Activated CD8-positive, alpha-beta memory T cell treated with anti-CD3 and anti-CD28 coated beads, Interleukin-2, amount 10 ng/mL, durations not matched to agents 7 days and 5 days (primary cell): ENCODE results near the gene KDM2B. TPM values are rescaled to one million over a fixed set of nuclear protein-coding genes. Genes with fewer than 3 reads are reported as not detected.
A peak's percentile ranks its signal among the peaks of the same experiment; 100 is the strongest.

ENCODE experiments used
- ATAC-seq: fragments of 150-1000 bp; cut with Tn5 transposase; one replicate; pipeline ENCODE4 v1.10.0; 2021; ENCODE audit warnings: moderate library complexity
- CTCF ChIA-PET: fragments of 350-600 bp; sonication (Branson Sonifier 250); formaldehyde crosslinking; loops from one replicate; lab custom pipeline; 2021; ENCODE audit warnings: antibody characterized with exemption; lab: Charles Lee
- DNase-seq: peaks from one replicate; pipeline ENCODE4 v3.0.0-alpha.2; 2020
- H3K27ac Mint-ChIP-seq: one replicate; pipeline ENCODE4 v1.8.0; 2021; ENCODE audit warnings: mild to moderate bottlenecking, mixed read lengths
- H3K27me3 Mint-ChIP-seq: one replicate; pipeline ENCODE4 v1.8.0; 2021; ENCODE audit warnings: mixed read lengths
- H3K36me3 Mint-ChIP-seq: one replicate; pipeline ENCODE4 v1.8.0; 2021; ENCODE audit warnings: mild to moderate bottlenecking, mixed read lengths
- H3K4me1 Mint-ChIP-seq: one replicate; pipeline ENCODE4 v1.8.0; 2021; ENCODE audit warnings: mixed read lengths
- H3K4me3 Mint-ChIP-seq: one replicate; pipeline ENCODE4 v1.8.0; 2021; ENCODE audit warnings: mild to moderate bottlenecking, moderate library complexity, mixed read lengths
- H3K9me3 Mint-ChIP-seq: one replicate; pipeline ENCODE4 v1.8.0; 2022; ENCODE audit warnings: low read depth, mixed read lengths
- total RNA-seq, 2 experiments: library from RNA; stranded (reverse); gene quantifications; one replicate each; pipeline ENCODE4 v1.2.3, GENCODE V29; 2021

Gene KDM2B
- total RNA-seq, 2 experiments from 2014 or later = 63.8 to 64.8 TPM

- no peak overlapping the region for H3K27ac Mint-ChIP-seq
- no peaks in the 10 kb centered on the region for H3K9me3 Mint-ChIP-seq
- H3K4me3 Mint-ChIP-seq = peak overlapping the region; percentile 52
- CTCF ChIA-PET = interaction anchor here (0.9 to 1.2 kb wide), 2 partner anchors 9 to 32 kb away, joined by 3 read pairs; no protein-coding TSS in a partner anchor
- H3K36me3 Mint-ChIP-seq = peaks cover 6% of the 10 kb centered on the region
- DNase-seq (peak; percentile 91), ATAC-seq (peak; percentile 93)
- peaks cover 19% of the 10 kb centered on the region for H3K4me1 Mint-ChIP-seq
- H3K27me3 Mint-ChIP-seq = no peaks in the 10 kb centered on the region
Measured at GRCh38 chr12:121466794-121467637, 113.8 kb downstream of the KDM2B start.

- Mint-ChIP-seq H3K4me1 (peaks cover 25% of the 10 kb centered on the region), H3K36me3 (peaks cover 6% of the 10 kb centered on the region), H3K27me3 (no peaks in the 10 kb centered on the region), H3K9me3 (no peaks in the 10 kb centered on the region), H3K27ac (peak overlapping the region; percentile 91), H3K4me3 (peak overlapping the region; percentile 93)
- CTCF ChIA-PET = interaction anchor here (0.9 to 1.2 kb wide), 2 partner anchors 23 to 42 kb away, joined by 3 to 4 read pairs; no protein-coding TSS in a partner anchor
- peak; percentile 59 for DNase-seq
- peak; percentile 2 for ATAC-seq
Measured at GRCh38 chr12:121465921-121466793, 114.7 kb downstream of the KDM2B start.

- Mint-ChIP-seq H3K36me3 (peaks cover 6% of the 10 kb centered on the region), H3K27ac (no peak overlapping the region), H3K27me3 (no peaks in the 10 kb centered on the region), H3K4me1 (peaks cover 39% of the 10 kb centered on the region), H3K9me3 (no peaks in the 10 kb centered on the region), H3K4me3 (no peak overlapping the region)
- DNase-seq (no peak), ATAC-seq (no peak)
- CTCF ChIA-PET = interaction anchor here (1.2 to 1.9 kb wide), 4 partner anchors 8 to 36 kb away, joined by 3 to 7 read pairs (median 5); no protein-coding TSS in a partner anchor
Measured at GRCh38 chr12:121464331-121464730, 116.5 kb downstream of the KDM2B start.

- CTCF ChIA-PET = interaction anchor here (1.0 to 2.9 kb wide), 2 partner anchors 18 kb away, joined by 3 to 14 read pairs; no protein-coding TSS in a partner anchor
- peaks cover 46% of the 10 kb centered on the region for H3K4me1 Mint-ChIP-seq
- H3K27me3 Mint-ChIP-seq = no peaks in the 10 kb centered on the region
- DNase-seq (no peak), ATAC-seq (no peak)
- H3K9me3 Mint-ChIP-seq = no peaks in the 10 kb centered on the region
- H3K4me3 Mint-ChIP-seq = no peak overlapping the region
- H3K36me3 Mint-ChIP-seq = peaks cover 8% of the 10 kb centered on the region
- H3K27ac Mint-ChIP-seq = no peak overlapping the region
Measured at GRCh38 chr12:121461048-121461447, 119.8 kb downstream of the KDM2B start.

GRCh38 chr12:121456551-121456950 is 124.3 kb downstream of the KDM2B start:
- CTCF ChIA-PET = interaction anchor here (0.8 to 1.4 kb wide), 2 partner anchors 9 to 13 kb away, joined by 3 to 5 read pairs; no protein-coding TSS in a partner anchor
- no peak overlapping the region for H3K27ac Mint-ChIP-seq
- H3K9me3 Mint-ChIP-seq = no peaks in the 10 kb centered on the region
- ATAC-seq (no peak), DNase-seq (no peak)
- no peaks in the 10 kb centered on the region for H3K27me3 Mint-ChIP-seq
- H3K4me3 Mint-ChIP-seq = no peak overlapping the region
- H3K36me3 Mint-ChIP-seq = peaks cover 6% of the 10 kb centered on the region
- H3K4me1 Mint-ChIP-seq = peaks cover 40% of the 10 kb centered on the region

GRCh38 chr12:121455766-121456420 is 124.9 kb downstream of the KDM2B start:
- Mint-ChIP-seq H3K4me1 (peaks cover 37% of the 10 kb centered on the region), H3K27ac (no peak overlapping the region), H3K9me3 (no peaks in the 10 kb centered on the region), H3K4me3 (no peak overlapping the region), H3K27me3 (no peaks in the 10 kb centered on the region), H3K36me3 (peaks cover 9% of the 10 kb centered on the region)
- ATAC-seq = no peak
- CTCF ChIA-PET = interaction anchor here (0.8 to 1.4 kb wide), 3 partner anchors 8 to 13 kb away, joined by 3 to 5 read pairs (median 3); no protein-coding TSS in a partner anchor
- DNase-seq = no peak

GRCh38 chr12:121454921-121455320 is 125.9 kb downstream of the KDM2B start:
- Mint-ChIP-seq H3K27ac (no peak overlapping the region), H3K4me1 (peaks cover 28% of the 10 kb centered on the region), H3K9me3 (no peaks in the 10 kb centered on the region), H3K4me3 (no peak overlapping the region), H3K27me3 (no peaks in the 10 kb centered on the region), H3K36me3 (peaks cover 9% of the 10 kb centered on the region)
- no peak for ATAC-seq
- DNase-seq = no peak
- CTCF ChIA-PET = interaction anchor here (1.3 to 1.4 kb wide), 2 partner anchors 9 to 13 kb away, joined by 3 to 8 read pairs; no protein-coding TSS in a partner anchor

- DNase-seq = no peak
- no peaks in the 10 kb centered on the region for H3K9me3 Mint-ChIP-seq
- H3K27me3 Mint-ChIP-seq = no peaks in the 10 kb centered on the region
- CTCF ChIA-PET = no interaction called here
- no peak overlapping the region for H3K27ac Mint-ChIP-seq
- no peak overlapping the region for H3K4me3 Mint-ChIP-seq
- H3K4me1 Mint-ChIP-seq = peaks cover 23% of the 10 kb centered on the region
- ATAC-seq = no peak
- H3K36me3 Mint-ChIP-seq = peaks cover 11% of the 10 kb centered on the region
Measured at GRCh38 chr12:121453629-121454028, 127.2 kb downstream of the KDM2B start.

GRCh38 chr12:121452985-121453360 is 127.8 kb downstream of the KDM2B start:
- H3K27ac Mint-ChIP-seq = no peak overlapping the region
- no peak for ATAC-seq
- CTCF ChIA-PET = no interaction called here
- no peaks in the 10 kb centered on the region for H3K9me3 Mint-ChIP-seq
- peaks cover 13% of the 10 kb centered on the region for H3K36me3 Mint-ChIP-seq
- H3K4me3 Mint-ChIP-seq = no peak overlapping the region
- H3K4me1 Mint-ChIP-seq = peaks cover 22% of the 10 kb centered on the region
- no peaks in the 10 kb centered on the region for H3K27me3 Mint-ChIP-seq
- no peak for DNase-seq

- Mint-ChIP-seq H3K9me3 (no peaks in the 10 kb centered on the region), H3K4me1 (peaks cover 18% of the 10 kb centered on the region), H3K4me3 (no peak overlapping the region), H3K27ac (no peak overlapping the region), H3K27me3 (no peaks in the 10 kb centered on the region), H3K36me3 (peaks cover 9% of the 10 kb centered on the region)
- DNase-seq = no peak
- ATAC-seq = no peak
- CTCF ChIA-PET = no interaction called here
Measured at GRCh38 chr12:121452340-121452984, 128.4 kb downstream of the KDM2B start.

- no peak for ATAC-seq
Measured at GRCh38 chr12:121451961-121452339, 128.9 kb downstream of the KDM2B start.

GRCh38 chr12:121448771-121449315 is 132.0 kb downstream of the KDM2B start:
- H3K27ac Mint-ChIP-seq = no peak overlapping the region
- no peaks in the 10 kb centered on the region for H3K27me3 Mint-ChIP-seq
- H3K4me1 Mint-ChIP-seq = peaks cover 11% of the 10 kb centered on the region
- H3K9me3 Mint-ChIP-seq = no peaks in the 10 kb centered on the region
- CTCF ChIA-PET = interaction anchor here (0.8 to 2.1 kb wide), 4 partner anchors 11 to 220 kb away, joined by 4 to 6 read pairs (median 5); no protein-coding TSS in a partner anchor
- H3K4me3 Mint-ChIP-seq = no peak overlapping the region
- ATAC-seq (no peak), DNase-seq (no peak)
- peaks cover 17% of the 10 kb centered on the region for H3K36me3 Mint-ChIP-seq

More at GRCh38 chr12:121451961-121452339, 128.9 kb downstream of the KDM2B start:
- H3K27me3 Mint-ChIP-seq = no peaks in the 10 kb centered on the region
- H3K4me3 Mint-ChIP-seq = no peak overlapping the region
- peak overlapping the region; percentile 42 for H3K27ac Mint-ChIP-seq
- H3K4me1 Mint-ChIP-seq = peaks cover 16% of the 10 kb centered on the region
- CTCF ChIA-PET = interaction anchor here (1.6 kb wide), 1 partner anchor 117 kb away, joined by 4 read pairs; no protein-coding TSS in a partner anchor
- no peak for DNase-seq
- peaks cover 11% of the 10 kb centered on the region for H3K36me3 Mint-ChIP-seq
- no peaks in the 10 kb centered on the region for H3K9me3 Mint-ChIP-seq
